ENCODE results near the gene SNX9.

- TF ChIP-seq CTCF (IDR thresholded peaks at IDR 0.05; ENCODE audit: low read depth, low read length) (no peak), EZH2phosphoT487 (IDR thresholded peaks at IDR 0.05; ENCODE audit: low read depth) (no peak)
Observed at GRCh38 chr6:157848693-157849092, 25.6 kb downstream of the SNX9 start.

All from OCI-LY3 (cell line).